Frontal cortex (tissue), 4 donors: Measurements from ENCODE around the gene TNFRSF1A. TPM values are rescaled to one million over a fixed set of nuclear protein-coding genes. Genes with fewer than 3 reads are reported as not detected.

Source experiments
- DNase-seq, 2 donors: peaks; one replicate each; pipeline ENCODE4 v3.0.0; 2012; ENCODE audit warnings: low spot score in 2 of 2
- FAIRE-seq: peaks from 2 replicates; lab custom pipeline; 2012; peaks lifted over from hg19 to GRCh38; lab: Jason Lieb, UNC
- total RNA-seq: library from RNA; depleted of rRNA; stranded (reverse); fragments of >200 nt; gene quantifications from one replicate; pipeline ENCODE4 v1.2.3, GENCODE V29; 2014
- donor health status: control.
- donor health status: control.
- donor health status: control.

Gene TNFRSF1A
- 4.5 TPM for total RNA-seq

GRCh38 chr12:6341417-6342139 lies at the start of gene TNFRSF1A:
Gene TNFRSF1A (minus strand): TSS chr12:6342076. CDS start chr12:6341814, 262 bp downstream.
- FAIRE-seq (no peak), DNase-seq (peak in 1 of 2 donors; percentile 67)

- no peak for DNase-seq
- no peak for FAIRE-seq
Measured at GRCh38 chr12:6391013-6391412, 49.1 kb upstream of the TNFRSF1A start.

- peak in 1 of 2 donors; percentile 8 for DNase-seq
- no peak for FAIRE-seq
Measured at GRCh38 chr12:6390084-6390799, 48.4 kb upstream of the TNFRSF1A start.

GRCh38 chr12:6387541-6387940 lies 45.7 kb upstream of the TNFRSF1A start:
- FAIRE-seq (no peak), DNase-seq (no peak)

- FAIRE-seq (no peak), DNase-seq (no peak)
Measured at GRCh38 chr12:6386491-6386890, 44.6 kb upstream of the TNFRSF1A start.

GRCh38 chr12:6386038-6386437 lies 44.2 kb upstream of the TNFRSF1A start:
- DNase-seq: no peak
- no peak for FAIRE-seq

GRCh38 chr12:6384499-6385436 lies 42.9 kb upstream of the TNFRSF1A start:
- DNase-seq (no peak), FAIRE-seq (no peak)

- DNase-seq (peak; percentile 74 to 82), FAIRE-seq (no peak)
Measured at GRCh38 chr12:6383572-6384498, 42.0 kb upstream of the TNFRSF1A start, which contains the start of gene LTBR. Gene LTBR (plus strand): TSS chr12:6384162. CDS start chr12:6384359, 197 bp downstream.

GRCh38 chr12:6382982-6383381 lies 41.1 kb upstream of the TNFRSF1A start:
- no peak for FAIRE-seq
- DNase-seq: no peak

GRCh38 chr12:6382371-6382770 lies 40.5 kb upstream of the TNFRSF1A start:
- no peak for FAIRE-seq

GRCh38 chr12:6380141-6381121 lies 38.6 kb upstream of the TNFRSF1A start:
- DNase-seq (no peak), FAIRE-seq (no peak)

More at GRCh38 chr12:6382371-6382770, 40.5 kb upstream of the TNFRSF1A start:
- DNase-seq: no peak

GRCh38 chr12:6378709-6379472 lies 37.0 kb upstream of the TNFRSF1A start:
- FAIRE-seq: no peak
- no peak for DNase-seq

GRCh38 chr12:6377667-6377994 lies 35.8 kb upstream of the TNFRSF1A start:
- no peak for FAIRE-seq
- no peak for DNase-seq

GRCh38 chr12:6376870-6377666 lies 35.2 kb upstream of the TNFRSF1A start:
- DNase-seq: no peak
- no peak for FAIRE-seq

GRCh38 chr12:6376079-6376869 lies 34.4 kb upstream of the TNFRSF1A start:
- DNase-seq (no peak), FAIRE-seq (no peak)
